K562 (cell line): Measurements from ENCODE around the gene KRTAP1-4.

Experiments
- CEBPB ChIP-seq: fragments of 450-650 bp; IDR thresholded peaks from 2 replicates; pipeline ENCODE4 v1.6.1; 2016; ENCODE audit warnings: missing genetic modification characterization, missing compliant biosample characterization
- FOXJ3 ChIP-seq: sonication (generic); formaldehyde crosslinking; IDR thresholded peaks from 2 replicates; pipeline ENCODE4 v1.4.0; 2020; ENCODE audit warnings: mild to moderate bottlenecking, missing genetic modification reagents
- MYNN ChIP-seq, 2 experiments: sonication (generic); formaldehyde crosslinking in 1 of 2; IDR thresholded peaks; 2 replicates each; pipeline versions ENCODE4 v1.5.0 to v1.6.1; 2016 to 2020; ENCODE audit warnings: antibody characterized with exemption in 1 of 2, missing genetic modification reagents in 1 of 2
- NR3C1 ChIP-seq: sonication (generic); formaldehyde crosslinking; IDR thresholded peaks from 2 replicates; pipeline ENCODE4 v1.8.1; 2022; ENCODE audit warnings: missing genetic modification reagents
- SAFB2 ChIP-seq: fragments of 200-400 bp; formaldehyde crosslinking; IDR thresholded peaks from 2 replicates; pipeline ENCODE4 v1.6.1; 2018; ENCODE audit warnings: borderline replicate concordance, low read length, low read depth, moderate library complexity; ENCODE audit not compliant: severe bottlenecking
- SMAD3 ChIP-seq: fragments of 450-650 bp; formaldehyde crosslinking; conservative IDR thresholded peaks from 2 replicates; pipeline ENCODE4 v1.4.0; 2020; ENCODE audit warnings: mild to moderate bottlenecking
- SMARCB1 ChIP-seq: IDR thresholded peaks from 2 replicates; pipeline ENCODE4 v1.6.1; 2011; ENCODE audit warnings: improper control_type of control experiment, low read depth; ENCODE audit not compliant: insufficient read length
- TEAD1 ChIP-seq, 2 experiments: fragments of 450-650 bp in 1 of 2; sonication (generic) in 1 of 2; formaldehyde crosslinking; IDR thresholded peaks; 2 replicates each; pipeline versions ENCODE4 v1.4.0 to v1.8.0; 2020 to 2022; ENCODE audit warnings: mild to moderate bottlenecking in 2 of 2, missing genetic modification reagents in 1 of 2
- ZNF12 ChIP-seq: sonication (generic); formaldehyde crosslinking; IDR thresholded peaks from 2 replicates; pipeline ENCODE4 v1.4.0; 2020; ENCODE audit warnings: mild to moderate bottlenecking, missing genetic modification reagents

GRCh38 chr17:41013181-41013580 is 16.8 kb downstream of the KRTAP1-4 start:
- TF ChIP-seq FOXJ3 (CRISPR knock-in tag) (no peak), SAFB2 (no peak), TEAD1 (CRISPR knock-in tag; IDR thresholded peaks at IDR 0.05) (no peak), ZNF12 (CRISPR knock-in tag) (no peak), SMAD3 (CRISPR knock-in tag) (no peak), MYNN (IDR thresholded peaks at IDR 0.05) (no peak), MYNN (CRISPR knock-in tag; IDR thresholded peaks at IDR 0.05) (no peak), SMARCB1 (no peak), CEBPB (tag) (no peak), NR3C1 (CRISPR knock-in tag) (no peak)
